MM.1S (cell line): Measurements from ENCODE around the gene ALOX12B.

Experiments
- DNase-seq: peaks from one replicate; pipeline ENCODE4 v3.0.0-alpha.2; 2015
- H2AFZ ChIP-seq: fragments of 300-600 bp; sonication (generic); 2 replicates; pipeline ENCODE4 v1.6.0; 2016; ENCODE audit warnings: antibody characterized with exemption, low read length
- H3F3A ChIP-seq: fragments of 300-600 bp; sonication (generic); 2 replicates; pipeline ENCODE4 v1.6.1; 2016; ENCODE audit warnings: mild to moderate bottlenecking, antibody characterized with exemption, low read length, moderate library complexity, mixed read lengths; ENCODE audit not compliant: insufficient read depth
- H3K27ac ChIP-seq: fragments of 300-600 bp; sonication (generic); 2 replicates; pipeline ENCODE4 v1.5.1; 2016; ENCODE audit warnings: mild to moderate bottlenecking, low read length
- H3K27me3 ChIP-seq: fragments of 300-600 bp; sonication (generic); replicated peaks from 2 replicates; pipeline ENCODE4 v1.6.0; 2016; ENCODE audit warnings: low read length; ENCODE audit not compliant: insufficient read depth
- H3K36me3 ChIP-seq: fragments of 300-600 bp; sonication (generic); replicated peaks from 2 replicates; pipeline ENCODE4 v1.6.1; 2016; ENCODE audit warnings: mild to moderate bottlenecking, low read length, mixed read lengths; ENCODE audit not compliant: insufficient read depth
- H3K4me1 ChIP-seq: fragments of 300-600 bp; sonication (generic); 2 replicates; pipeline ENCODE4 v1.6.1; 2016; ENCODE audit warnings: low read length, mixed read lengths
- H3K4me2 ChIP-seq: fragments of 300-600 bp; sonication (generic); 2 replicates; pipeline ENCODE4 v1.6.0; 2016; ENCODE audit warnings: low read depth, low read length
- H3K4me3 ChIP-seq: fragments of 300-600 bp; sonication (generic); 2 replicates; pipeline ENCODE4 v1.5.1; 2016; ENCODE audit warnings: low read length, mixed read lengths
- H3K79me2 ChIP-seq: fragments of 300-600 bp; sonication (generic); 2 replicates; pipeline ENCODE4 v1.6.1; 2016; ENCODE audit warnings: mixed run types, low read length, mixed read lengths
- H3K9ac ChIP-seq: fragments of 300-600 bp; sonication (generic); 2 replicates; pipeline ENCODE4 v1.6.1; 2016; ENCODE audit warnings: low read length, mixed read lengths
- H3K9me2 ChIP-seq: fragments of 300-600 bp; sonication (generic); replicated peaks from 2 replicates; pipeline ENCODE4 v1.6.1; 2016; ENCODE audit warnings: mild to moderate bottlenecking, low read length, mixed read lengths; ENCODE audit not compliant: insufficient read depth
- H3K9me3 ChIP-seq: fragments of 300-600 bp; sonication (generic); replicated peaks from 2 replicates; pipeline ENCODE4 v1.6.1; 2016; ENCODE audit warnings: mild to moderate bottlenecking, low read length, mixed read lengths; ENCODE audit not compliant: insufficient read depth
- H4K20me1 ChIP-seq: fragments of 300-600 bp; sonication (generic); 2 replicates; pipeline ENCODE4 v1.6.1; 2016; ENCODE audit warnings: mild to moderate bottlenecking, low read length, moderate library complexity, mixed read lengths; ENCODE audit not compliant: insufficient read depth
- CTCF ChIP-seq: fragments of 300-600 bp; sonication (generic); IDR thresholded peaks from 2 replicates; pipeline ENCODE4 v1.5.1; 2016; ENCODE audit warnings: antibody characterized with exemption, low read length, mixed read lengths
- EZH2 ChIP-seq: fragments of 300-600 bp; sonication (generic); optimal IDR thresholded peaks from 2 replicates; pipeline ENCODE3; 2017; ENCODE audit warnings: low read depth, mild to moderate bottlenecking, antibody characterized with exemption, low read length, mixed read lengths
- EZH2phosphoT487 ChIP-seq: fragments of 300-600 bp; sonication (generic); IDR thresholded peaks from 2 replicates; pipeline ENCODE4 v1.6.1; 2018; ENCODE audit warnings: antibody characterized with exemption, low read length

The ALOX12B gene

GRCh38 chr17:8056976-8057625 is 30.4 kb downstream of the ALOX12B start:
- H3F3A ChIP-seq, result no peaks in the 10 kb centered on the region
- H3K79me2 ChIP-seq, result no peaks in the 10 kb centered on the region
- no peak overlapping the region for H3K27ac ChIP-seq
- H4K20me1 ChIP-seq, result no peaks in the 10 kb centered on the region
- no peak overlapping the region for H3K4me3 ChIP-seq
- H3K36me3 ChIP-seq, result no peaks in the 10 kb centered on the region
- no peak for TF ChIP-seq CTCF
- no peak for TF ChIP-seq EZH2phosphoT487
- TF ChIP-seq EZH2, result no peak
- peaks cover 4% of the 10 kb centered on the region for H3K4me1 ChIP-seq
- no peak overlapping the region for H3K9ac ChIP-seq
- DNase-seq, result no peak
- 0 out of 2 replicates have a peak overlapping the region, but pooled peaks have one; percentile 7 for H3K4me2 ChIP-seq
- H2AFZ ChIP-seq, result no peak overlapping the region
- peaks cover 81% of the 10 kb centered on the region for H3K27me3 ChIP-seq
- no peaks in the 10 kb centered on the region for H3K9me3 ChIP-seq
- no peaks in the 10 kb centered on the region for H3K9me2 ChIP-seq

- DNase-seq, result no peak
- Histone ChIP-seq H4K20me1 (no peaks in the 10 kb centered on the region), H3K4me1 (peaks cover 1% of the 10 kb centered on the region), H3K27ac (no peak overlapping the region), H3K4me2 (no peak overlapping the region), H3K79me2 (no peaks in the 10 kb centered on the region), H3K9me3 (no peaks in the 10 kb centered on the region), H3K9me2 (no peaks in the 10 kb centered on the region), H2AFZ (no peak overlapping the region), H3K4me3 (no peak overlapping the region), H3K36me3 (no peaks in the 10 kb centered on the region), H3K27me3 (peaks cover 81% of the 10 kb centered on the region), H3F3A (no peaks in the 10 kb centered on the region), H3K9ac (no peak overlapping the region)
- no peak for TF ChIP-seq EZH2
- TF ChIP-seq CTCF, result no peak
- no peak for TF ChIP-seq EZH2phosphoT487
These were observed 31.1 kb downstream of the ALOX12B start for GRCh38 chr17:8056232-8056975.

GRCh38 chr17:8055851-8056231 is 31.7 kb downstream of the ALOX12B start:
- Histone ChIP-seq H3K36me3 (no peaks in the 10 kb centered on the region), H3K4me1 (no peaks in the 10 kb centered on the region), H3K4me3 (no peak overlapping the region), H4K20me1 (no peaks in the 10 kb centered on the region), H2AFZ (no peak overlapping the region), H3K27me3 (peaks cover 79% of the 10 kb centered on the region), H3K4me2 (no peak overlapping the region), H3F3A (no peaks in the 10 kb centered on the region), H3K9me3 (no peaks in the 10 kb centered on the region), H3K9me2 (no peaks in the 10 kb centered on the region), H3K27ac (no peak overlapping the region), H3K9ac (no peak overlapping the region), H3K79me2 (no peaks in the 10 kb centered on the region)
- TF ChIP-seq EZH2phosphoT487, result no peak
- no peak for TF ChIP-seq CTCF
- no peak for TF ChIP-seq EZH2
- DNase-seq, result no peak
